ENCODE data around the gene CCDC102A.
A peak's percentile ranks its signal among the peaks of the same experiment; 100 is the strongest.

The CCDC102A gene

DNA sequence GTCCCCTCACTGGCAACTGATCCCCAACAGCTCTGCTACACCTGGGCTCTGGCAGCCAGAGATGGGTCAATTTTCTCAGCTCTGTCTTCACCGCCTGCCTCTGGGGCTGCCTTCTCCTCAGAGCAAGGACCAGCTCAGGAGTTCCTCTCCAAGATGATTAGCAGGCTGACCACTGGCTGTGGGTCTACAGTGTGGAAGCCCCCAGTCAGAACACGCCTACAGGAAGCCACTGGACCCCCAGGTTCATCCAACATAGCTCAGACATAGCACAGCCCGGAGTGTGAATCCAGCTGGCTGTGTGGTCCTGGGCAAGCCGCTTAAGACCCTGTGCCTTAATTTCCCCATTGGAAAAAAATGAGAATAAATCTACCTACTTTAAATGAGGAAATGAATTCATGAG, 55.0 kb downstream of the CCDC102A start:
- Histone ChIP-seq H3K4me3 (ENCODE audit: low read depth in 1 of 5, low read length in 5 of 5) (no peak overlapping the region), H3K27ac (ENCODE audit: low read depth, low read length) (no peak overlapping the region), H3K36me3 (ENCODE audit: control insufficient read depth in 5 of 5, insufficient read depth in 5 of 5, low read length in 5 of 5) (no peaks in the 10 kb centered on the region), H3K4me1 (ENCODE audit: control insufficient read depth in 5 of 5, insufficient read depth in 5 of 5, low read length in 5 of 5) (peaks cover 4 to 63% (median 35%) of the 10 kb centered on the region in 5 donors), H3K9ac (ENCODE audit: low read length in 5 of 5) (no peak overlapping the region), H3K9me3 (ENCODE audit: control insufficient read depth in 5 of 5, low read length in 5 of 5) (no peaks in the 10 kb centered on the region), H3K27me3 (ENCODE audit: control insufficient read depth in 5 of 5, insufficient read depth in 4 of 5, low read length in 5 of 5) (peaks cover 0 to 15% (median 9%) of the 10 kb centered on the region in 5 donors)

DNA sequence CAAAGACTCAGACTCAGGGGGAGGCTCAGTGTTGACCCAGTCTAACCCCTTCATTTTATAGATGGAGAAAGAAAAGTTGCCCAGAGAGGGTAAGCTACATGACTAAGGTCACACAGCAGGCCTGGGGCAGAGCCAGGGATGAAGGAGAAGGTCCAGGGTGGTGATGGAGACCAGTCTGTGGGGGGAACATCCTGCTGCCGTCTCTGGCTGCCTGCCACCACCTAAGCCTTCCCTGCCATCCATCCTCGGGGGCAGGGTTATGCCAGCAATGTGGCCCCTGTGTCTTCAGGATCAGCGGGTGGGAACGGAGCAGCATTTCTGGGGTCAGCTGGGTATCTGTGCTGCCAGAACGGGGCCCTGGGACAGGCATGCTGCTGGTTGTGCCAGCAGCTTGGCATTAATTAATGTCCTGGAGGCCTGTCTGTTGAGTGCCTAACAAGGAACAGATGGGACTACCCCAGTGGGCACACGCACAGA, 55.6 kb downstream of the CCDC102A start:
- no peak overlapping the region for H3K9ac ChIP-seq (ENCODE audit: low read length in 5 of 5)
- peaks cover 4 to 66% (median 35%) of the 10 kb centered on the region in 5 donors for H3K4me1 ChIP-seq (ENCODE audit: control insufficient read depth in 5 of 5, insufficient read depth in 5 of 5, low read length in 5 of 5)
- H3K27ac ChIP-seq (ENCODE audit: low read depth, low read length) = no peak overlapping the region

DNA sequence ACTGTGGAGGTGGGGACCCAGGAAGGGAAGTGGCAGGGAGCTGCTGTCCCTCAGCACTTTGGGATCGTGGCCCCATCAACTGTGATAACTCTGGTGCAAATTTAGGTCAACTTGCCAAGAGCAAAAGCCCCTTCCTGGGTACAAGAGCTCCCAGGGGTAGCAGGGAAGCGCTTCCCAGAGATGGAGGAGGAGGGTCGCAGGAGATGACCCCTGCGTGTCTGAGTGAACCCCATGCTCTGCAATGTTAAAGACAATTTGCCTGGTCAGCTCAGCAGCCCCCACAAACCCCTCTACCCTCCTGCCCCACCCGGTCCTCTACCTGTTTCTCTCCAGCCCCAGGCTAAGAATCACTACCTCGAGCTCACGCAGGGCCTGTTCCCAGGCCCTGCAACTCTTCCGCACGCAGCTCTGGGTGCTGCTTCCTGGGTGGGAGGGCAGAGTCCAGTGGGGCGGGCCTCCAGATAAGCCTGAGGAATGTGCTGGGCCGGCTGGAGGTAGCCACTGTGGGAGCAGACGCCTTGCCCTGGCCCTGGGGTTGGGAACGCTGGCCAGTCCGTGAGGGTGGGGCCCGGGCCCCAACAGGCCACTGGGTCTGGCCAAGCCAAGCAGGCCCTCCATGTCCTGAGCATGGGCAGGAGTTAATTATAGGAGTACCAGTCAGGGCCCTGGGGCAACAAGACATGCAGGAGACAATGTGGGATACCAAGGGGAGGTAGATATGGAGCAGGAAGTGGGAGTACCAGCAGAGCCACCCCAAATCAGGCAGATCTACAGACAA, 56.2 kb downstream of the CCDC102A start:
- no peak overlapping the region for H3K27ac ChIP-seq (ENCODE audit: low read depth, low read length)
- peak overlapping the region in 2 of 5 donors; percentile 43 to 65 for H3K9ac ChIP-seq (ENCODE audit: low read length in 5 of 5)
- H3K36me3 ChIP-seq (ENCODE audit: control insufficient read depth in 5 of 5, insufficient read depth in 5 of 5, low read length in 5 of 5) = peaks cover 0 to 3% (median 0%) of the 10 kb centered on the region in 5 donors
- H3K9me3 ChIP-seq (ENCODE audit: control insufficient read depth in 5 of 5, low read length in 5 of 5) = no peaks in the 10 kb centered on the region
- H3K4me1 ChIP-seq (ENCODE audit: control insufficient read depth in 5 of 5, insufficient read depth in 5 of 5, low read length in 5 of 5) = peaks cover 4 to 61% (median 29%) of the 10 kb centered on the region in 5 donors
- peak overlapping the region; percentile 50 to 63 (median 58) for H3K4me3 ChIP-seq (ENCODE audit: low read depth in 1 of 5, low read length in 5 of 5)
- H3K27me3 ChIP-seq (ENCODE audit: control insufficient read depth in 5 of 5, insufficient read depth in 4 of 5, low read length in 5 of 5) = peaks cover 0 to 15% (median 9%) of the 10 kb centered on the region in 5 donors

More for the DNA sequence above, 55.6 kb downstream of the CCDC102A start:
- Histone ChIP-seq H3K4me3 (ENCODE audit: low read depth in 1 of 5, low read length in 5 of 5) (no peak overlapping the region), H3K9me3 (ENCODE audit: control insufficient read depth in 5 of 5, low read length in 5 of 5) (no peaks in the 10 kb centered on the region), H3K36me3 (ENCODE audit: control insufficient read depth in 5 of 5, insufficient read depth in 5 of 5, low read length in 5 of 5) (no peaks in the 10 kb centered on the region), H3K27me3 (ENCODE audit: control insufficient read depth in 5 of 5, insufficient read depth in 4 of 5, low read length in 5 of 5) (peaks cover 0 to 15% (median 9%) of the 10 kb centered on the region in 5 donors)

DNA sequence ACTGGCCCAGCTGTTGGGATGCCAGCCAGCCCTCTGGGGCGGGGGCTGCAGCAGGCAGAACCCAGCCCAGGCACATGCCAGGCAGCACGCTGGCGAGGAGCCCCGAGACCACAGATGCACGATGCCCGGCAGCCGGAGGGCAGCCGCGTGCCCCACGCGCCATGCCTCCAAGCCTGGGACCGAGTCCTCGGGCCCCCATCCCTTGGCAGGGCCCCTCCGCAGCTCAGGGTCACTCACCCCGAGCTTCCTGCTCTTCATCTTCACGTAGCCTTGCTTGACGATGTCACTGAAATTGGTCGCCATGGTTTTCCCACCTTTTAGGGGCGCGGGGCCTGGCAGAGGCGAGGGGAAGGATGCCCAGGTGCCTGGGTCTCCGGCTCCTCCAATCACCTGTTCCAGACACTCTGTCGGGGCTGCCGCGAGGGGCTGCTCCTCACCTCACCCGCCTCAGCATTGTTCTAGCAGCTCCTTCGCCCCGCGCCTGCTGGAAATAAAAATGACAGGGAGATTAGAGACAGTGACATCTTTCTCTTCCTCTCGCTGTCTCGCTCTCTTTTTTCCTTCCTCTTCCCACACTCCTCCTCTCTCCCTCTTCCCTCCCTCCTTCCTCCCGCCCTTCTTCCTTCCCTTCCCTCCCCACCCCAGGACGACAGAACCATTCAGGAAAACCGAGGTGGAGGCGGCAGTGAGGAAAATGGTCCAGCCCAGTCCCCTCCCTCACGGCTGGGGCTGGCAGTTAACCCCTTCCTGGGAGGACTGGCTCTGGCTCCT, 57.0 kb downstream of the CCDC102A start:
- peaks cover 0 to 9% (median 3%) of the 10 kb centered on the region in 5 donors for H3K36me3 ChIP-seq (ENCODE audit: control insufficient read depth in 5 of 5, insufficient read depth in 5 of 5, low read length in 5 of 5)
- peak overlapping the region in 2 of 5 donors; percentile 48 to 65 for H3K9ac ChIP-seq (ENCODE audit: low read length in 5 of 5)
- H3K9me3 ChIP-seq (ENCODE audit: control insufficient read depth in 5 of 5, low read length in 5 of 5) = no peaks in the 10 kb centered on the region
- peak overlapping the region; percentile 50 to 63 (median 58) for H3K4me3 ChIP-seq (ENCODE audit: low read depth in 1 of 5, low read length in 5 of 5)
- H3K4me1 ChIP-seq (ENCODE audit: control insufficient read depth in 5 of 5, insufficient read depth in 5 of 5, low read length in 5 of 5) = peaks cover 4 to 53% (median 26%) of the 10 kb centered on the region in 5 donors
- peaks cover 0 to 15% (median 9%) of the 10 kb centered on the region in 5 donors for H3K27me3 ChIP-seq (ENCODE audit: control insufficient read depth in 5 of 5, insufficient read depth in 4 of 5, low read length in 5 of 5)
- no peak overlapping the region for H3K27ac ChIP-seq (ENCODE audit: low read depth, low read length)

DNA sequence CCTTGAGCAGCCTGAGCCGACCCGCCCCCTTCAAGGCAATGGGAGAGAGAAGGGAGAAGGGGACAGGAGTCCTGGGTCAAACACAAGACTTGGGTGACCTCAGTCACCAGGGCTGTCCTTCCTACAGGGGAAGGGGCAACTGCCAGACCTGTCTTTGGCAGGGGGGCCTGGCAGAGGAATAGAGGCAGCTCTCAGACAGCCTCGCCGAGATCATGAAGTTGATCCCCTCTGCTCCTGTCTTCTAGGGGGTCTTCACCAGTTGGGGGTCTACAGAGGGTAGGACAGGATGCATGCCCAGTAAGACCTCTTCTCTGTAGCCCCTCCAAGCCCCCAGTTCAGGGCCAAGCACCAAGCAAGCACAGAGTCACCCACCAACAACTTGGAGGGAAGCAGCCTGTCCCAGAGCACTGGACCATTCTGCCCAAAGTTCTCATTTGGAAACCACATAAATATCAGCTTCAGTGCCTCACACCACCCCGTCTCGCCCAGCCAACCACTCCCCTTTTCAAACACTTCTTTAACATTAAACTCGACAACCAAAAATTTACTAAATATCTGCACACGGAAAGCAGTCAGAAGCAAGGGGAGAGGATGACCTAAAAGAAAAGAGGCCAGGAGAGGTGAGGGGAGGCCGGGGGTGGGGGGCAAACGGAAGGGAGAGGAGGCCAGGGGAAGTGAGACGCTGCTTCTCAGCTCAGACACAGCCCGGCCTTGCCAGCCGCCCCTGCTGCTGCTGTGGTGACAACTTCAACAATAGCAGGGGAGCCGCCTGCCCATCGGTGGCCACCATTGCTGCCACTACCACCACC, 57.8 kb downstream of the CCDC102A start:
- Histone ChIP-seq H3K4me1 (ENCODE audit: control insufficient read depth in 5 of 5, insufficient read depth in 5 of 5, low read length in 5 of 5) (peaks cover 4 to 53% (median 26%) of the 10 kb centered on the region in 5 donors), H3K9ac (ENCODE audit: low read length in 5 of 5) (peak overlapping the region in 2 of 5 donors; percentile 48 to 65), H3K27ac (ENCODE audit: low read depth, low read length) (no peak overlapping the region), H3K4me3 (ENCODE audit: low read depth in 1 of 5, low read length in 5 of 5) (peak overlapping the region in 4 of 5 donors; percentile 50 to 63 (median 58)), H3K36me3 (ENCODE audit: control insufficient read depth in 5 of 5, insufficient read depth in 5 of 5, low read length in 5 of 5) (peaks cover 0 to 16% (median 6%) of the 10 kb centered on the region in 5 donors), H3K27me3 (ENCODE audit: control insufficient read depth in 5 of 5, insufficient read depth in 4 of 5, low read length in 5 of 5) (peaks cover 0 to 15% (median 9%) of the 10 kb centered on the region in 5 donors), H3K9me3 (ENCODE audit: control insufficient read depth in 5 of 5, low read length in 5 of 5) (no peaks in the 10 kb centered on the region)

DNA sequence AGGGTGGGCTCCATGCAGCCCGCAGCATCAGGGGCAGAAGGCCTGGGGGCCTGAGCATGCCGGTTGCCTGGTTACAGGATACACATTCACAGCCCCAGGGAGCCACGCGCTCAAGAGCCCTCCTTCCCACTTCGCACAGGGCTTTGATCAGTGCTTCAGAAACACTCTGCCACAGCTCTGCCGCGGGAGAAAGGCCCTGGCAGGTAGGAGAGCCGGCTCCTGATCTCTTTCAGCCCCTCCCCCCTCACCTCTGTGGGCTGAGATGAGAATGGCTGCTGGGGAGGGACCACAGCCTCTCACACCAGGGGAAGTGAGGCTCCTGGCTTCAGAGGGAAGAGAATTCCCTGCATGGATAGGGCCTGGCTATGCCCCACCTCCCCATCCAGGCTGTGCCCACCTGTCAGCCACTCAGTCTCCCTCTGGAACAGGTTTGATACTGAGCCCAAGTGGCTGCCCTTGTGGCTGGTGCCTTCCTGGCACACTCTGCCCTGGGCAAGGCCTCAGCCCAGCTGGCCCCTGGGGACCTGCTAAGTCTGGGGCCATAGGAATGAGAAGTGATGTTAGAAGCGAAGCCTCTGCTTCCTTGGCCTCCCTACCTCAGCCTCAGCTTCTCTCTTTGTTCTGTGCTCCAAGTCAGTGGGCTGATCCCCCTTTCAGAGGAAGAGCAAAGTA, 58.7 kb downstream of the CCDC102A start:
- H3K27ac ChIP-seq (ENCODE audit: low read depth, low read length) = no peak overlapping the region
- no peaks in the 10 kb centered on the region for H3K9me3 ChIP-seq (ENCODE audit: control insufficient read depth in 5 of 5, low read length in 5 of 5)
- peaks cover 0 to 15% (median 9%) of the 10 kb centered on the region in 5 donors for H3K27me3 ChIP-seq (ENCODE audit: control insufficient read depth in 5 of 5, insufficient read depth in 4 of 5, low read length in 5 of 5)
- no peak overlapping the region for H3K4me3 ChIP-seq (ENCODE audit: low read depth in 1 of 5, low read length in 5 of 5)
- H3K9ac ChIP-seq (ENCODE audit: low read length in 5 of 5) = peak overlapping the region in 1 of 5 donors; percentile 4
- peaks cover 0 to 26% (median 15%) of the 10 kb centered on the region in 5 donors for H3K36me3 ChIP-seq (ENCODE audit: control insufficient read depth in 5 of 5, insufficient read depth in 5 of 5, low read length in 5 of 5)
- peaks cover 4 to 60% (median 31%) of the 10 kb centered on the region in 5 donors for H3K4me1 ChIP-seq (ENCODE audit: control insufficient read depth in 5 of 5, insufficient read depth in 5 of 5, low read length in 5 of 5)

DNA sequence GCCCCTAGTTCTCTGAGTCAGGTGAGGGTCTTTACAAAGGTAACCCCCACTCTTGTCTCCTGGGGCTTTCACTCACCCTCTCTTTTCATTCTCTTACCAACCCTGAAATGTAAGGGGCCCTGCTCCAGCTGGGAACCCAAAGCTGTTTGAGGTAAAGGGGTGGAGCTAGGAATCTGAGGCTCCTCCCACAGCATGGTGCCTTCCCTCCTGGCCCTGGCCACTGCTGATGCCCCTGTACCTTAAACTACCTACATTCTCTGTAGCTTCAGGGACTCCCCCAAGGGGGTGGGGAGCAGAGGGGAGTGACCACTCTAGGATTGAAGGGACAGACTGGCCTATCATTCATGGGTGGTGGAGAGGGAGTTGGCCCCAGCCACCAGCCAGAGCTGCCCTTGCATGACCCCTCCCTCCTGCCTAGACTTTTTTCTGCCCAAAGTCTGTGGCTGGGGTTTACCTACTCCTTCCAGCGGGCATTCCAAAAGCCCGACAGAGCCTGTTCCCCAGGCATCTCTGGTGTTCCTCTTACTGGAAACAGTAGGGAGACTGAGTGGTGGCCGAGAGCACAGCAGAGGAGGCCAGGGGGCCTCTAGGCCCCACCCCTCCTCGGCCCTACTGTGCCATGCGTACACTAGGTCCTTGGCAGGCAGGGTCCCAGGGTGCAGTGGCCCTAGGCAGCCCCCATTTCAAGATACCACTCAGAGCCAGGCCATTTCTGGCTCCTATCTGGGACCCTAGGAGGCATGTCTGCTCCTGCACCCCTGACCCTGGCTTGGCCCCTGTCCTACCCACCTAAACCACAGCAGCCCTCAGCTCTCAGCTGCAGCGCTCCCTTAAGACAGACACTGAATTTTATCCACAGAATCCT, 59.6 kb downstream of the CCDC102A start:
- Histone ChIP-seq H3K4me1 (ENCODE audit: control insufficient read depth in 5 of 5, insufficient read depth in 5 of 5, low read length in 5 of 5) (peaks cover 4 to 67% (median 36%) of the 10 kb centered on the region in 5 donors), H3K9me3 (ENCODE audit: control insufficient read depth in 5 of 5, low read length in 5 of 5) (no peaks in the 10 kb centered on the region), H3K9ac (ENCODE audit: low read length in 5 of 5) (peak overlapping the region in 1 of 5 donors; percentile 14), H3K4me3 (ENCODE audit: low read depth in 1 of 5, low read length in 5 of 5) (no peak overlapping the region), H3K27ac (ENCODE audit: low read depth, low read length) (no peak overlapping the region), H3K27me3 (ENCODE audit: control insufficient read depth in 5 of 5, insufficient read depth in 4 of 5, low read length in 5 of 5) (peaks cover 0 to 15% (median 9%) of the 10 kb centered on the region in 5 donors), H3K36me3 (ENCODE audit: control insufficient read depth in 5 of 5, insufficient read depth in 5 of 5, low read length in 5 of 5) (peaks cover 0 to 35% (median 23%) of the 10 kb centered on the region in 5 donors)

DNA sequence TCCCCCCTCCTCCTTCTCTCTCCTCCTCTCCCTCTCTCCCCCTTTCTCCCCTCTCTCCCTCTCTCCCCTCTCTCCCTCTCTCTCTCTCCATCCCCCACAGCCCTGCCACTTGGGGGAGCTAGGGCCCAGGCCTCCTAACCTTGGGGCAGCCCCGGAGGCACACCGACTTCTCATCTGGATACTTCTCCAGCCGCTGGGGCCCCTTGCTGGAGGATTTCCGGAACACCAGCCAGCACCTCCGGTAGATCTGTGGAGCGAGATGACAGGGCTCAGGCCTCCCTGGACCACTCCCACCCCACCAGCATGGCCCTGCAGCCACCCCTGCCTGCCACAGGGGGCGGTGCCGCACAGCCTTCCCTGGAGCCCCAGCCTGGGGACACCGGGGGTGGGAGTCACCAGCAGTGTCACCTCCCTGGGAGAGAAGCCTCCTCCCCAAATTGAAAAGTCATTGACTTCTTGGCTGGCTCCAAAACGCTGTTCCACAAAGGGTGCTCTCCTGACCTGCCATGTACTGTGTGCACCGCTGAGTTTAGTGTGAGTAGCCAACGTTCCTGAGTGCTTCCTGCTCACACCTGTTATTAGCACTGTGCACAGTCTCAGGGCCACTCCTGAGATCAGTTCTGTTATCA, 60.5 kb downstream of the CCDC102A start:
- Histone ChIP-seq H3K27ac (ENCODE audit: low read depth, low read length) (no peak overlapping the region), H3K36me3 (ENCODE audit: control insufficient read depth in 5 of 5, insufficient read depth in 5 of 5, low read length in 5 of 5) (peaks cover 0 to 42% (median 31%) of the 10 kb centered on the region in 5 donors), H3K4me3 (ENCODE audit: low read depth in 1 of 5, low read length in 5 of 5) (no peak overlapping the region), H3K27me3 (ENCODE audit: control insufficient read depth in 5 of 5, insufficient read depth in 4 of 5, low read length in 5 of 5) (peaks cover 0 to 14% (median 9%) of the 10 kb centered on the region in 5 donors), H3K9me3 (ENCODE audit: control insufficient read depth in 5 of 5, low read length in 5 of 5) (no peaks in the 10 kb centered on the region), H3K4me1 (ENCODE audit: control insufficient read depth in 5 of 5, insufficient read depth in 5 of 5, low read length in 5 of 5) (peaks cover 4 to 71% (median 40%) of the 10 kb centered on the region in 5 donors), H3K9ac (ENCODE audit: low read length in 5 of 5) (peak overlapping the region in 1 of 5 donors; percentile 14)

Data from subcutaneous abdominal adipose tissue (tissue), 5 donors.